Kidney epithelial cell (primary cell): ENCODE results near the gene PPP1R7. TPM values are rescaled to one million over a fixed set of nuclear protein-coding genes. Genes with fewer than 3 reads are reported as not detected.

Experiments used
- DNase-seq: peaks from one replicate; pipeline ENCODE4 v3.0.0-alpha.2; 2010; ENCODE audit warnings: low read depth
- H3K27me3 ChIP-seq: 2 replicates; pipeline ENCODE4 v1.6.0; 2011; ENCODE audit warnings: low read length; ENCODE audit not compliant: control insufficient read depth, insufficient read depth
- H3K36me3 ChIP-seq: 2 replicates; pipeline ENCODE4 v1.5.1; 2011; ENCODE audit warnings: low read length; ENCODE audit not compliant: control insufficient read depth, insufficient read depth
- H3K4me3 ChIP-seq: 2 replicates; pipeline ENCODE4 v1.5.1; 2011; ENCODE audit warnings: low read depth, mild to moderate bottlenecking, control low read depth, low read length
- total RNA-seq: library from RNA; depleted of rRNA; stranded (reverse); fragments of >200 nt; gene quantifications from 2 replicates; pipeline ENCODE4 v1.2.3, GENCODE V29; 2015
- TF ChIP-seq, protein P1 (sequence below): IDR thresholded peaks from 2 replicates; pipeline ENCODE4 v1.5.1; 2011; ENCODE audit warnings: mild to moderate bottlenecking, moderate library complexity, low read length, control low read depth, inconsistent platforms; ENCODE audit not compliant: insufficient read depth, poor library complexity, severe bottlenecking

Gene PPP1R7
- total RNA-seq, 1 donor from 2014 or later, result 82.3 TPM

DNA sequence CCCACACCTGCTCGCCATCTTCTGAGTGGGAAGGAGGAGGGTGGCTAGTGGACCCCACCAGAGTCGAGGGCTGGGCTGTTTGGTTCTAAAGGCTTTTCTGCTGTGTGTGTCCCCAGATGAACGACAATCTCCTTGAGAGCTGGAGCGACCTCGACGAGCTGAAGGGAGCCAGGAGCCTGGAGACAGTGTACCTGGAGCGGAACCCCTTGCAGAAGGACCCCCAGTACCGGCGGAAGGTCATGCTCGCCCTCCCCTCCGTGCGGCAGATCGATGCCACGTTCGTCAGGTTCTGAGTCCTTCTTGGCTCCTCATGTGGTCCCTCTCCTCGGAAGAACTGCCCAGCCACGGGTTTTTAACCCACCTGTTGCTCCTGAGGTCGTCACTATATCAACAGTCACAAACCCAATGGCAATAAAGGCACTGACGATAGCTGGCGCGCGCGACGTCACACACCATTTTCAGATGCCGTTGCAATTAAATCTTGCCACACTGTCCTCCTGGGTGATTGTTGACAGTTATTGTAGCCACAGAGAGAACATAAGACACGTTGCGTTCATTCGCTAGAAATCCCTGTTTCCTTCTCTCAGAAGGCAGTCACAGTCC lies 32.4 kb downstream of the PPP1R7 start:
- TF ChIP-seq, protein P1, sequence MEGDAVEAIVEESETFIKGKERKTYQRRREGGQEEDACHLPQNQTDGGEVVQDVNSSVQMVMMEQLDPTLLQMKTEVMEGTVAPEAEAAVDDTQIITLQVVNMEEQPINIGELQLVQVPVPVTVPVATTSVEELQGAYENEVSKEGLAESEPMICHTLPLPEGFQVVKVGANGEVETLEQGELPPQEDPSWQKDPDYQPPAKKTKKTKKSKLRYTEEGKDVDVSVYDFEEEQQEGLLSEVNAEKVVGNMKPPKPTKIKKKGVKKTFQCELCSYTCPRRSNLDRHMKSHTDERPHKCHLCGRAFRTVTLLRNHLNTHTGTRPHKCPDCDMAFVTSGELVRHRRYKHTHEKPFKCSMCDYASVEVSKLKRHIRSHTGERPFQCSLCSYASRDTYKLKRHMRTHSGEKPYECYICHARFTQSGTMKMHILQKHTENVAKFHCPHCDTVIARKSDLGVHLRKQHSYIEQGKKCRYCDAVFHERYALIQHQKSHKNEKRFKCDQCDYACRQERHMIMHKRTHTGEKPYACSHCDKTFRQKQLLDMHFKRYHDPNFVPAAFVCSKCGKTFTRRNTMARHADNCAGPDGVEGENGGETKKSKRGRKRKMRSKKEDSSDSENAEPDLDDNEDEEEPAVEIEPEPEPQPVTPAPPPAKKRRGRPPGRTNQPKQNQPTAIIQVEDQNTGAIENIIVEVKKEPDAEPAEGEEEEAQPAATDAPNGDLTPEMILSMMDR, result no peak
- no peak for DNase-seq
- no peak overlapping the region for H3K4me3 ChIP-seq
- no peaks in the 10 kb centered on the region for H3K36me3 ChIP-seq
- H3K27me3 ChIP-seq, result peaks cover 3% of the 10 kb centered on the region

DNA sequence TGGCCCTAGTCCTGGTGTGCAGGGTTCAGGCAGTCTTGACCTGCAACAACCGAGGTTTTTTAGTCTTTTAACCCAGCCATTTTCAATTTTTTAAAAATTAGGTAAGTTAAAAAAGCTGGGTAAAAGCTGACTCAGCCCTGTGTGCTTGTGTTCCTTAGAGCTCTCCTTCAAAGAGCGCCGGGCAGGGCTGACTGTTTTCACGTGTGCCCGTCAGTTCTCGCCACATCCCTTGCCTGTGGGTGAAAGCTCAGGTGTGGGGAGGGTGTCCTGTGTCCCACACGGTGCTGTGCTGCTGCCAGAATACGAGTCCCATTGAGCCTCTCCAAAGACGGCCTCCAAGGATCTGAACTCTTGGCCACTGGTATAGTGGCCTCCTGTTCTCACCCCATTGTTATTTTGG lies 33.0 kb downstream of the PPP1R7 start:
- Histone ChIP-seq H3K36me3 (no peaks in the 10 kb centered on the region), H3K27me3 (peaks cover 8% of the 10 kb centered on the region), H3K4me3 (no peak overlapping the region)
- TF ChIP-seq, protein P1, result no peak
- no peak for DNase-seq

DNA sequence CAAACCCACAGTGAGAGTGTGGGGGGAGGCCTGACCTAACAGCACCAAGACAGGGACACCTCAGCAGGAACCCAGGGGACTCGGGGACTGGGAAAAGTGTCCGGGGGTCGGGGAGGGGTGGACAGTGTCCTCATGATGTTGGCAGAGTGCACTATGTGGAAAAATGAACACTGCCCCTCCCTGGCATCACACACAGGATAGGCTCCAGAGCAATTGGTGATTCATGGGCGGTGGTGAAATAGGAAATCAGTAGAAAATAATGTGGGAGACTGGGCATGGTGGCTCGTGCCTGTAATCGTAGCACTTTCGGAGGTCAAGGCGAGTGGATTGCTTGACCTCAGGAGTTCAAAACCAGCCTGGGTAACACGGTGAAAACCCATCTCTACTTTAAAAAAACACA lies 34.6 kb downstream of the PPP1R7 start:
- Histone ChIP-seq H3K27me3 (peaks cover 11% of the 10 kb centered on the region), H3K36me3 (no peaks in the 10 kb centered on the region), H3K4me3 (no peak overlapping the region)
- no peak for DNase-seq
- TF ChIP-seq, protein P1, result no peak

DNA sequence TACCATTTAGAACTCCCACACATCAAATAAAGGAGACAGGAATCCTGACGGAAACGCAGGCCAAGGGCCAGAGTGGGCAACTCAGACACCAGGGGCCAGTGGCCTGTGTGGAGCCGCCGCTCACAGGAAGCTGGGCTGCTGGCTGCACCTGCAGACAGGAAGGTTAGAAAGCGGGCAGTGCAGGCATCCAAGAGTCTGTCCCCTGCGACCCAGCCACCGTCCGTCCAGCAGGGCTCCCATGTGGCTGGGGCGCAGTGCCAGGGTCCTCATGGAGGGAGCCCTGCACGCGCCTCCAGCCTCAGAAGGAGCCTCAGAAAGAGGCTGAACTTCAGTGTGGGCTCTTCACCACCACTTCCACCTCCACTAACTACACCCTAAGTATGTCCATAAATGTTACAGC lies 35.7 kb downstream of the PPP1R7 start:
- Histone ChIP-seq H3K27me3 (peaks cover 11% of the 10 kb centered on the region), H3K4me3 (no peak overlapping the region), H3K36me3 (no peaks in the 10 kb centered on the region)
- TF ChIP-seq, protein P1, result no peak
- DNase-seq, result no peak

DNA sequence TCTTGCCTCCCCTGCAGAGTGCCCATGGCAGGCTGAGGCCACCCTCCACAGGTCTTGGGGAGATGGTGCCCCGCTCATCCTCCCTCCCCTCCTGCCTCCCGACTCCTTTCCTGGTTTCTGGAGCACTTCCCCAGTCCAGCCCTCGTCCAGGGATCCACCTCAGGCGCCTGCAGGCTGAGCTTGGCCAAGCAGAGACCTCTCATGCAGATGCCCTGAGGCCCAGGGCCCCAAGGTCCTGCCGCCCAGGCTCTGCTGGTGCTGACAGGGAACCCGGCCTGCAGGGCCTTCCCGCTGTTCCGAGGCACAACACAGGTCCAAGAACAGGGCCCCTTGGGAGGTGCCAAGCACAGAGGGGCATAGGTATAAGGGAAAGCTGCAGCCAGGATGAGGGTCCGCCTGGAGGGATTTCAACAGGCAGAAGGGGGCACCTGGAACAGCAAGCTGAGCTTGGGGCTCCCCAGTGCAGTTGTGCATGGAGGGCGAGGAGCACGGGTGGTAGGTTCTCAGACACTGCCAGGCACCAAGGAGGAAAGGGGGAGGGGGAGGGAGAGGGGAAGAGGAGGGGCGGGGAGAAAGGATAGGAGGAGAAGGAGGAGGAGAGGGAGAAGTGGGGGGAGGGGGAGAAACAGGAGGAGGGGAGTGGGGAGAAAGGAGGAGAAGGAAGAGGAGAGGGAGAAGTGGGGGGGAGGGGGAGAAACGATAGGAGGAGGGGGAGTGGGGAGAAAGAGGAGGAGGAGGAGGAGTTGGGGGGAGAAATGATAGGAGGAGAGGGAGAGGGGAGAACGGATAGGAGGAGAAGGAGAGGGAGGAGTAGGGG lies 37.0 kb downstream of the PPP1R7 start:
- DNase-seq, result no peak
- H3K27me3 ChIP-seq, result peaks cover 11% of the 10 kb centered on the region
- no peak overlapping the region for H3K4me3 ChIP-seq
- no peaks in the 10 kb centered on the region for H3K36me3 ChIP-seq
- TF ChIP-seq, protein P1, result no peak
